Suppressor macrophage (primary cell): Measurements from ENCODE around the gene TRERF1.

ENCODE experiments used
- DNase-seq, 4 experiments: peaks; one replicate each; pipeline ENCODE4 v3.0.0-alpha.2; 2020 to 2022

TRERF1 gene

DNA sequence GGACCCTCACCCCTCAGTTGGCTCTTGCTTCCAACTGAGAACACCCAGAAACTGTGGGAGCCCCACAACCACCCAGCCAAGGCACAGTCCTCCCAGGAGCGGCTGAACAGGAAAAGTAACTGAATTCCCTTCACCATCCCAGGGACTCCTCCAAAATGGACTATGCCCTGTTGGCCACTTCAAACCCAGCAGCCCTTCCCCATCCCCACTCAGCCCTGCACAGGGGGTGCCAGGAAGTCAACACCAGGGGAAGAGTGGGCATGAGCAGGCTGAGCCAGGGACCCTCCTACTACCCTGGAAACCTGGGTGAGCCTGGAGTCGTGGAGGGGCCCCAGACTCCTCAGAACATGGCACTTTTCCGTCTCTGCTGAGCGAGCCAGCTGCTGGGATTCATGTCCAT lies 267.3 kb downstream of the TRERF1 start:
- no peak for DNase-seq

DNA sequence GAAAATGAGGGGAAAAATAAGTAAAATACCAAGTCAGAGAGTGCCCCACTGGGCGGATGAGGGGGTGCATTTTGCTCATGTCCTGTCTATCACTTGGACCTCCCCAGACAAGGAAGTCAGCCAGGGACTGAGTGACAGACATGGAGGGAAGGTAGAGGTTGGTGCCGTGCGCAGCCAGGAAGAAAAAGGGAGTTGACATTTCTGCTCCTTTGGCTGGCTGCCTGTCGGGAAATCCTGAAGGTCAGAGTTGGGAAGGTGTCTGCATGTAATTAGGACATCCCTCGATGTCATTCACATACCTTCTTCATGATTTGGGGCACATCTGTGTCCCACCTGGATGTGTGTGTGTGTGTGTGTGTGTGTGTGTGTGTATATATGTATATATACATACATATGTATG lies 269.6 kb downstream of the TRERF1 start:
- DNase-seq = no peak

DNA sequence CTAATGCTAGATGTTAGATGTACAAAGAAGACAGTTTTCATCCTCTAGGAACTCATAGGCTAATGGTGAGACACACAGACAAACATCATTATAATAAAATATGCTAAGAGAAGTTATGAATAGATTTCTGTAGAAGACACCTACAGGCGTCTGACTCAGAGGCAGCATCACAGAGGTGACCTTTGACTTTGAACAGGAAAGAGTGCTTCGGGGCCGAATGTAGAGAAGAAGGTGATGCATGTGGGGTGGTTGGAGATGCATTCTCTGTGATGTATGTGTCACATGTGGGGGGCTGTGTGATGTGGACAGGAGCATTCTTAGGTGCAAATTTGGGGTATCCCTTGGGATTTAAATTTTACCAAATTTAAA lies 271.8 kb downstream of the TRERF1 start:
- peak in 1 of 4 experiments; percentile 6 for DNase-seq

DNA sequence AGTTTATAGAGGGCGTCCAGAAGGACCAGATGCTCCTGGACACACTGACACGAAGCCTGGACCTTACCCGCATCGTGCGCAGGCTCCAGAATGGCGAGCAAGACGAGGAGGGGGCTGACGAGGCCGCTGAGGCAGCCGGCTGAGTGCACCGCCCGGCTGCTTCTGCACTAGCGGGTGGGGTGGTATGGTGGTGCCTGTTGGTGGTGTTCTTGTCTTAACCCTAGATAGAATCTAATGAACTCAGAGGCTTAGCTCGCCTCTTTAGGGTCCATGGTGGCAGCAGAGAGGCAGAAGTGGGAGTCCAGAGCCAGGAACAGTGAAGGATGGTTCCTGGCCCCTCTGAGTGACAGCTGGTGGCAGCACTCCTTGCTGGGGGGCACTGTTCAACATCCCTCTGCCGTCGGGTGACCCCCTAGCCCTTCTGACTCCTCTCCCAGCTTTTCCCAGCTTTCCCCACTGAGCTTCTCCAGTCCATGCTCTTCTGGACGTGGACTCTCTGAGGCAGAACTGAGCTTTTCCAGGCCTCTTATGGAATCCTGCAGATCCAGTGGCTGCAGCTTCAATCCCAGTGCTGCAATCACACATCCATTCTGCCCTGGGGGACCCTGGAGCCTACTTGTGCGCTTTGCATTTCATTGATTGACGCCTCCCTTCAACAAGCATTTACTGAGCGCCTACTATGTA lies 272.3 kb downstream of the TRERF1 start:
- no peak for DNase-seq

DNA sequence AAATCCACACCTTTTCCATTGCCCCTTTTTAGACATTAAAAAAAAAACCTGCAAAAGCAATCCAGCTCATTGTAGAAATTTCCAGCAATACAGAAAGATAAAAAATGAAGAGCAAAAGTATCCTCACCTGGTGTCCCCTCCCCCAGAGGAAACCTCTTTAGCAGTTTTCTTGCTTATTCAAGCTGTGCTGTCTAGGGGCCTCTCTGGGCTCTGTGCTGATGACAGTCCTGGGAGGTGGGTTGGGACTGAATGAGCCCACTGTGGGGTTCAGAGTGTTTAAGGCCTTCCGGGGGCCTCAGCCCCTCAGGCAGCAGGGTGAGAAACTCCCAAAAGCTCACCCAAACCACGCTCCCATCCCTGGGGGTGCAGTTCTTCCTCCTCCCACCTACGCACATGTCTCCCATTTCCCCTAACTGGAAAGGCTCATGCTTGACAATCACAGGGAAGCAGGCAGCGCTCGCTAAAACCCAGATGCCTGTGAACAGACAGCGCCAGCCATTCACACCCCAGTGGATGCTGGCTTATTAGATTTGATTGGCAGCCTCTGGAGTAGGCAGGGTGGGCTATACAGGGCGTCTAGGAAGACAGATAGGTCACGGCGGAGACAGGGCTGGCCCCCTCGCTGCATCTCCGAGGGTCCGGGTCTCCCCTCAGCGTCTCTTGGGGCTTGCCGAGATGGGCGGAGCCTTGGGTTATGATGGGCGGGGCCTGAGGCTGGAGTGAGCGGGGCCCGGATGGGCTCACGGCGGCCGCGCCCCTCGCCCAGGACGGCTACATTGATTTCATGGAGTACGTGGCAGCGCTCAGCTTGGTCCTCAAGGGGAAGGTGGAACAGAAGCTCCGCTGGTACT lies 274.0 kb downstream of the TRERF1 start:
- DNase-seq = peak in 3 of 4 experiments; percentile 10 to 16 (median 11)

DNA sequence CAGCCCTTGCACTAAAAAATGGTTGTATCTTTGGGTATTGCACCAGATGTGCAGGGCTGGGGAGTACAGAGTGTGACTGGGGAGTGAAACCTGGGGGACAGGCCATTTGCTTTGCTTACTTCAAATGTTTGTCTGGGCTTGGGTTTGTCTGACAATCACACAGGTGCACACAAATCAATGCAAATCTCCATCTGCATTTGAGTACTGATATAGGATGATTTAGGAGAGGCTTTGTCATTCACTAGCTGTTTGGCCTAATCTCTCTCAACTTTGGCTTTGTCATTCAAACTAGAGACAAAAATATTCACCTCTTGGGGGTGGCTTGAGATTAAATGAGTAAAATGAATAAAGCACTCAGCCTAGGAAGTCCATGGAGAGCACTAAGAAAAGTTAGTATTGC lies 274.7 kb downstream of the TRERF1 start:
- no peak for DNase-seq

DNA sequence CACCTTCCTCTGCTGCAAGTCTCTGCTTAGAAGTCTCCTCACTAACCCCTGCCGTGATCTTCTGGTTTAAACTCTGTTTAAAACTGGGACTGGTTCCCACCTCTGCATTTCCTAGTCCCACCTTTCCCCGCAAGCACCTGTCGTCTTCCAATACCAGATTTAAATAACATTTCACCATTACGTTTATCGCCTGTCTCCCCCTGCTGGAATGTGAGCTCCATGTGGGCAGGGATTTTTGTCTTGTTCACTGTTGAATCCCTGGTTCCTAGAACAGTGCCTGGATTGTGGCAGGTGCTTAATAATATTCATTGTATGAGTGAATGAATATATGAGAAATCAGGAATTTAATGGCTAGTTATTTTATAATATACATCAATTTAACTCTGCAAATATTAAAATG lies 275.9 kb downstream of the TRERF1 start:
- no peak for DNase-seq
